HEK293 (cell line): ENCODE measurements around the gene FARSA.

Experiments used
- GLIS2 ChIP-seq: fragments of 450-650 bp; formaldehyde crosslinking; IDR thresholded peaks from 2 replicates; pipeline ENCODE4 v1.5.1; 2016; ENCODE audit warnings: missing biosample characterization, missing genetic modification characterization
- SP2 ChIP-seq: fragments of 450-650 bp; formaldehyde crosslinking; IDR thresholded peaks from 2 replicates; pipeline ENCODE4 v1.5.1; 2016; ENCODE audit warnings: missing biosample characterization, missing genetic modification characterization
- ZFHX2 ChIP-seq: fragments of 450-650 bp; formaldehyde crosslinking; conservative IDR thresholded peaks from 2 replicates; pipeline ENCODE4 v1.5.1; 2016; ENCODE audit warnings: missing biosample characterization, missing genetic modification characterization
- ZNF140 ChIP-seq: fragments of 450-650 bp; formaldehyde crosslinking; IDR thresholded peaks from 2 replicates; pipeline ENCODE4 v1.5.1; 2016; ENCODE audit warnings: missing biosample characterization, missing genetic modification characterization
- ZNF335 ChIP-seq: fragments of 450-650 bp; formaldehyde crosslinking; conservative IDR thresholded peaks from 2 replicates; pipeline ENCODE4 v1.5.1; 2016; ENCODE audit warnings: missing biosample characterization, missing genetic modification characterization
- ZNF514 ChIP-seq: fragments of 450-650 bp; formaldehyde crosslinking; IDR thresholded peaks from 2 replicates; pipeline ENCODE4 v1.5.1; 2016; ENCODE audit warnings: missing biosample characterization, missing genetic modification characterization
- ZNF645 ChIP-seq: fragments of 450-650 bp; formaldehyde crosslinking; IDR thresholded peaks from 2 replicates; pipeline ENCODE4; 2016; ENCODE audit warnings: missing biosample characterization, missing genetic modification characterization
- ZNF785 ChIP-seq: fragments of 450-650 bp; formaldehyde crosslinking; IDR thresholded peaks from 2 replicates; pipeline ENCODE4 v1.5.1; 2016; ENCODE audit warnings: missing biosample characterization, missing genetic modification characterization
- TF ChIP-seq, protein P1 (sequence below): fragments of 450-650 bp; formaldehyde crosslinking; IDR thresholded peaks from 2 replicates; pipeline ENCODE4 v1.5.1; 2017; ENCODE audit warnings: missing biosample characterization, missing genetic modification characterization
- TF ChIP-seq, protein P2 (sequence below): fragments of 450-650 bp; formaldehyde crosslinking; IDR thresholded peaks from 2 replicates; pipeline ENCODE4 v1.5.1; 2017; ENCODE audit warnings: missing biosample characterization, missing genetic modification characterization
- TF ChIP-seq, protein P3 (sequence below): fragments of 450-650 bp; formaldehyde crosslinking; IDR thresholded peaks from 2 replicates; pipeline ENCODE4 v1.5.1; 2016; ENCODE audit warnings: missing biosample characterization, missing genetic modification characterization, low read depth
- TF ChIP-seq, protein P4 (sequence below): fragments of 450-650 bp; formaldehyde crosslinking; IDR thresholded peaks from 2 replicates; pipeline ENCODE4 v1.5.1; 2017; ENCODE audit warnings: missing biosample characterization, missing genetic modification characterization
- TF ChIP-seq, protein P5 (sequence below): fragments of 450-650 bp; formaldehyde crosslinking; IDR thresholded peaks from 2 replicates; pipeline ENCODE4 v1.5.1; 2016; ENCODE audit warnings: missing biosample characterization, missing genetic modification characterization
- TF ChIP-seq, protein P6 (sequence below): fragments of 450-650 bp; formaldehyde crosslinking; IDR thresholded peaks from 2 replicates; pipeline ENCODE4 v1.5.1; 2016; ENCODE audit warnings: missing biosample characterization, missing genetic modification characterization
- TF ChIP-seq, protein P7 (sequence below): fragments of 450-650 bp; formaldehyde crosslinking; conservative IDR thresholded peaks from 2 replicates; pipeline ENCODE4 v1.5.1; 2016; ENCODE audit warnings: low read depth, missing biosample characterization, missing genetic modification characterization
- TF ChIP-seq, protein P8 (sequence below): fragments of 450-650 bp; formaldehyde crosslinking; IDR thresholded peaks from 2 replicates; pipeline ENCODE4 v1.5.1; 2016; ENCODE audit warnings: missing biosample characterization, missing genetic modification characterization

Gene FARSA

GRCh38 chr19:12965017-12965811 lies 31.7 kb upstream of the FARSA start (continued):
- TF ChIP-seq SP2 (tag by site-specific recombination) (peak; percentile 63), ZNF785 (0 out of 2 replicates have a peak, but pooled peaks have one; percentile 39), ZFHX2 (peak; percentile 90), ZNF335 (tag by site-specific recombination) (peak; percentile 84), ZNF140 (tag by site-specific recombination) (no peak), ZNF645 (tag by site-specific recombination) (no peak), GLIS2 (peak; percentile 74), ZNF514 (tag by site-specific recombination) (no peak)
- TF ChIP-seq, protein P1, sequence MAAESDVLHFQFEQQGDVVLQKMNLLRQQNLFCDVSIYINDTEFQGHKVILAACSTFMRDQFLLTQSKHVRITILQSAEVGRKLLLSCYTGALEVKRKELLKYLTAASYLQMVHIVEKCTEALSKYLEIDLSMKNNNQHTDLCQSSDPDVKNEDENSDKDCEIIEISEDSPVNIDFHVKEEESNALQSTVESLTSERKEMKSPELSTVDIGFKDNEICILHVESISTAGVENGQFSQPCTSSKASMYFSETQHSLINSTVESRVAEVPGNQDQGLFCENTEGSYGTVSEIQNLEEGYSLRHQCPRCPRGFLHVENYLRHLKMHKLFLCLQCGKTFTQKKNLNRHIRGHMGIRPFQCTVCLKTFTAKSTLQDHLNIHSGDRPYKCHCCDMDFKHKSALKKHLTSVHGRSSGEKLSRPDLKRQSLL (tag by site-specific recombination) = peak; percentile 60; the same call in 1 of the 2 replicates
- TF ChIP-seq, protein P2, sequence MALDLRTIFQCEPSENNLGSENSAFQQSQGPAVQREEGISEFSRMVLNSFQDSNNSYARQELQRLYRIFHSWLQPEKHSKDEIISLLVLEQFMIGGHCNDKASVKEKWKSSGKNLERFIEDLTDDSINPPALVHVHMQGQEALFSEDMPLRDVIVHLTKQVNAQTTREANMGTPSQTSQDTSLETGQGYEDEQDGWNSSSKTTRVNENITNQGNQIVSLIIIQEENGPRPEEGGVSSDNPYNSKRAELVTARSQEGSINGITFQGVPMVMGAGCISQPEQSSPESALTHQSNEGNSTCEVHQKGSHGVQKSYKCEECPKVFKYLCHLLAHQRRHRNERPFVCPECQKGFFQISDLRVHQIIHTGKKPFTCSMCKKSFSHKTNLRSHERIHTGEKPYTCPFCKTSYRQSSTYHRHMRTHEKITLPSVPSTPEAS = peak; percentile 47; the same call in 1 of the 2 replicates
- TF ChIP-seq, protein P3, sequence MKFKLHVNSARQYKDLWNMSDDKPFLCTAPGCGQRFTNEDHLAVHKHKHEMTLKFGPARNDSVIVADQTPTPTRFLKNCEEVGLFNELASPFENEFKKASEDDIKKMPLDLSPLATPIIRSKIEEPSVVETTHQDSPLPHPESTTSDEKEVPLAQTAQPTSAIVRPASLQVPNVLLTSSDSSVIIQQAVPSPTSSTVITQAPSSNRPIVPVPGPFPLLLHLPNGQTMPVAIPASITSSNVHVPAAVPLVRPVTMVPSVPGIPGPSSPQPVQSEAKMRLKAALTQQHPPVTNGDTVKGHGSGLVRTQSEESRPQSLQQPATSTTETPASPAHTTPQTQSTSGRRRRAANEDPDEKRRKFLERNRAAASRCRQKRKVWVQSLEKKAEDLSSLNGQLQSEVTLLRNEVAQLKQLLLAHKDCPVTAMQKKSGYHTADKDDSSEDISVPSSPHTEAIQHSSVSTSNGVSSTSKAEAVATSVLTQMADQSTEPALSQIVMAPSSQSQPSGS (tag by site-specific recombination) = no peak
- TF ChIP-seq, protein P4, sequence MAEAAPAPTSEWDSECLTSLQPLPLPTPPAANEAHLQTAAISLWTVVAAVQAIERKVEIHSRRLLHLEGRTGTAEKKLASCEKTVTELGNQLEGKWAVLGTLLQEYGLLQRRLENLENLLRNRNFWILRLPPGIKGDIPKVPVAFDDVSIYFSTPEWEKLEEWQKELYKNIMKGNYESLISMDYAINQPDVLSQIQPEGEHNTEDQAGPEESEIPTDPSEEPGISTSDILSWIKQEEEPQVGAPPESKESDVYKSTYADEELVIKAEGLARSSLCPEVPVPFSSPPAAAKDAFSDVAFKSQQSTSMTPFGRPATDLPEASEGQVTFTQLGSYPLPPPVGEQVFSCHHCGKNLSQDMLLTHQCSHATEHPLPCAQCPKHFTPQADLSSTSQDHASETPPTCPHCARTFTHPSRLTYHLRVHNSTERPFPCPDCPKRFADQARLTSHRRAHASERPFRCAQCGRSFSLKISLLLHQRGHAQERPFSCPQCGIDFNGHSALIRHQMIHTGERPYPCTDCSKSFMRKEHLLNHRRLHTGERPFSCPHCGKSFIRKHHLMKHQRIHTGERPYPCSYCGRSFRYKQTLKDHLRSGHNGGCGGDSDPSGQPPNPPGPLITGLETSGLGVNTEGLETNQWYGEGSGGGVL (tag by site-specific recombination) = peak; percentile 48; the same call in 1 of the 2 replicates
- TF ChIP-seq, protein P5, sequence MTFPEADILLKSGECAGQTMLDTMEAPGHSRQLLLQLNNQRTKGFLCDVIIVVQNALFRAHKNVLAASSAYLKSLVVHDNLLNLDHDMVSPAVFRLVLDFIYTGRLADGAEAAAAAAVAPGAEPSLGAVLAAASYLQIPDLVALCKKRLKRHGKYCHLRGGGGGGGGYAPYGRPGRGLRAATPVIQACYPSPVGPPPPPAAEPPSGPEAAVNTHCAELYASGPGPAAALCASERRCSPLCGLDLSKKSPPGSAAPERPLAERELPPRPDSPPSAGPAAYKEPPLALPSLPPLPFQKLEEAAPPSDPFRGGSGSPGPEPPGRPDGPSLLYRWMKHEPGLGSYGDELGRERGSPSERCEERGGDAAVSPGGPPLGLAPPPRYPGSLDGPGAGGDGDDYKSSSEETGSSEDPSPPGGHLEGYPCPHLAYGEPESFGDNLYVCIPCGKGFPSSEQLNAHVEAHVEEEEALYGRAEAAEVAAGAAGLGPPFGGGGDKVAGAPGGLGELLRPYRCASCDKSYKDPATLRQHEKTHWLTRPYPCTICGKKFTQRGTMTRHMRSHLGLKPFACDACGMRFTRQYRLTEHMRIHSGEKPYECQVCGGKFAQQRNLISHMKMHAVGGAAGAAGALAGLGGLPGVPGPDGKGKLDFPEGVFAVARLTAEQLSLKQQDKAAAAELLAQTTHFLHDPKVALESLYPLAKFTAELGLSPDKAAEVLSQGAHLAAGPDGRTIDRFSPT (tag by site-specific recombination) = peak; percentile 87; the same call in 1 of the 2 replicates
- TF ChIP-seq, protein P6, sequence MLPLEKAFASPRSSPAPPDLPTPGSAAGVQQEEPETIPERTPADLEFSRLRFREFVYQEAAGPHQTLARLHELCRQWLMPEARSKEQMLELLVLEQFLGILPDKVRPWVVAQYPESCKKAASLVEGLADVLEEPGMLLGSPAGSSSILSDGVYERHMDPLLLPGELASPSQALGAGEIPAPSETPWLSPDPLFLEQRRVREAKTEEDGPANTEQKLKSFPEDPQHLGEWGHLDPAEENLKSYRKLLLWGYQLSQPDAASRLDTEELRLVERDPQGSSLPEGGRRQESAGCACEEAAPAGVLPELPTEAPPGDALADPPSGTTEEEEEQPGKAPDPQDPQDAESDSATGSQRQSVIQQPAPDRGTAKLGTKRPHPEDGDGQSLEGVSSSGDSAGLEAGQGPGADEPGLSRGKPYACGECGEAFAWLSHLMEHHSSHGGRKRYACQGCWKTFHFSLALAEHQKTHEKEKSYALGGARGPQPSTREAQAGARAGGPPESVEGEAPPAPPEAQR (tag by site-specific recombination) = no peak
- TF ChIP-seq, protein P7, sequence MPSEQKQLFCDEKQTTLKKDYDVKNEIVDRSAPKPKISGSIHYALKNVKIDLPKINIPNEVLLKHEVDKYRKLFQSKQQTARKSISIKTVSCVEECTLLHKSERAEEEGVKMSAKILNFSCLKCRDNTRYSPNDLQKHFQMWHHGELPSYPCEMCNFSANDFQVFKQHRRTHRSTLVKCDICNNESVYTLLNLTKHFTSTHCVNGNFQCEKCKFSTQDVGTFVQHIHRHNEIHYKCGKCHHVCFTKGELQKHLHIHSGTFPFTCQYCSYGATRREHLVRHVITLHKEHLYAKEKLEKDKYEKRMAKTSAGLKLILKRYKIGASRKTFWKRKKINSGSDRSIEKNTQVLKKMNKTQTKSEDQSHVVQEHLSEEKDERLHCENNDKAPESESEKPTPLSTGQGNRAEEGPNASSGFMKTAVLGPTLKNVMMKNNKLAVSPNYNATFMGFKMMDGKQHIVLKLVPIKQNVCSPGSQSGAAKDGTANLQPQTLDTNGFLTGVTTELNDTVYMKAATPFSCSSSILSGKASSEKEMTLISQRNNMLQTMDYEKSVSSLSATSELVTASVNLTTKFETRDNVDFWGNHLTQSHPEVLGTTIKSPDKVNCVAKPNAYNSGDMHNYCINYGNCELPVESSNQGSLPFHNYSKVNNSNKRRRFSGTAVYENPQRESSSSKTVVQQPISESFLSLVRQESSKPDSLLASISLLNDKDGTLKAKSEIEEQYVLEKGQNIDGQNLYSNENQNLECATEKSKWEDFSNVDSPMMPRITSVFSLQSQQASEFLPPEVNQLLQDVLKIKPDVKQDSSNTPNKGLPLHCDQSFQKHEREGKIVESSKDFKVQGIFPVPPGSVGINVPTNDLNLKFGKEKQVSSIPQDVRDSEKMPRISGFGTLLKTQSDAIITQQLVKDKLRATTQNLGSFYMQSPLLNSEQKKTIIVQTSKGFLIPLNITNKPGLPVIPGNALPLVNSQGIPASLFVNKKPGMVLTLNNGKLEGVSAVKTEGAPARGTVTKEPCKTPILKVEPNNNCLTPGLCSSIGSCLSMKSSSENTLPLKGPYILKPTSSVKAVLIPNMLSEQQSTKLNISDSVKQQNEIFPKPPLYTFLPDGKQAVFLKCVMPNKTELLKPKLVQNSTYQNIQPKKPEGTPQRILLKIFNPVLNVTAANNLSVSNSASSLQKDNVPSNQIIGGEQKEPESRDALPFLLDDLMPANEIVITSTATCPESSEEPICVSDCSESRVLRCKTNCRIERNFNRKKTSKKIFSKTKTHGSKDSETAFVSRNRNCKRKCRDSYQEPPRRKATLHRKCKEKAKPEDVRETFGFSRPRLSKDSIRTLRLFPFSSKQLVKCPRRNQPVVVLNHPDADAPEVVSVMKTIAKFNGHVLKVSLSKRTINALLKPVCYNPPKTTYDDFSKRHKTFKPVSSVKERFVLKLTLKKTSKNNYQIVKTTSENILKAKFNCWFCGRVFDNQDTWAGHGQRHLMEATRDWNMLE = no peak
- TF ChIP-seq, protein P8, sequence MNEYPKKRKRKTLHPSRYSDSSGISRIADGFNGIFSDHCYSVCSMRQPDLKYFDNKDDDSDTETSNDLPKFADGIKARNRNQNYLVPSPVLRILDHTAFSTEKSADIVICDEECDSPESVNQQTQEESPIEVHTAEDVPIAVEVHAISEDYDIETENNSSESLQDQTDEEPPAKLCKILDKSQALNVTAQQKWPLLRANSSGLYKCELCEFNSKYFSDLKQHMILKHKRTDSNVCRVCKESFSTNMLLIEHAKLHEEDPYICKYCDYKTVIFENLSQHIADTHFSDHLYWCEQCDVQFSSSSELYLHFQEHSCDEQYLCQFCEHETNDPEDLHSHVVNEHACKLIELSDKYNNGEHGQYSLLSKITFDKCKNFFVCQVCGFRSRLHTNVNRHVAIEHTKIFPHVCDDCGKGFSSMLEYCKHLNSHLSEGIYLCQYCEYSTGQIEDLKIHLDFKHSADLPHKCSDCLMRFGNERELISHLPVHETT = peak; percentile 71; the same call in 1 of the 2 replicates
